SK-N-SH treated with all-trans-retinoic acid at 6 μM for 48 hours (cell line): Measurements from ENCODE around the gene NME8.
A peak's percentile ranks its signal among the peaks of the same experiment; 100 is the strongest.

Experiments used
- ATAC-seq: fragments of 200-7000 bp; cut with Tn5 transposase; 3 replicates; pipeline ENCODE4 v1.9.1; 2020; ENCODE audit warnings: mild to moderate bottlenecking, moderate library complexity
- ARNTL ChIP-seq: fragments of 450-650 bp; formaldehyde crosslinking; IDR thresholded peaks from 2 replicates; pipeline ENCODE4 v1.5.0; 2020; ENCODE audit warnings: low read depth, mild to moderate bottlenecking, moderate library complexity, borderline replicate concordance
- BACH2 ChIP-seq: fragments of 250-450 bp; sonication (Bioruptor Pico); IDR thresholded peaks from 2 replicates; pipeline ENCODE4 v1.9.0; 2021; ENCODE audit warnings: mild to moderate bottlenecking, borderline replicate concordance
- CREB5 ChIP-seq: fragments of 250-450 bp; sonication (Bioruptor Pico); IDR thresholded peaks from 2 replicates; pipeline ENCODE4 v1.5.1; 2020; ENCODE audit warnings: low read depth, mild to moderate bottlenecking, moderate library complexity
- CSDC2 ChIP-seq: fragments of 250-450 bp; sonication (Bioruptor Pico); IDR thresholded peaks from 2 replicates; pipeline ENCODE4 v1.5.0; 2020; ENCODE audit warnings: mild to moderate bottlenecking, moderate library complexity
- CSRNP3 ChIP-seq: fragments of 250-450 bp; sonication (Bioruptor Pico); IDR thresholded peaks from 2 replicates; pipeline ENCODE4 v1.5.1; 2021; ENCODE audit warnings: mild to moderate bottlenecking, moderate library complexity
- ESRRG ChIP-seq: fragments of 250-450 bp; sonication (Bioruptor Pico); IDR thresholded peaks from 2 replicates; pipeline ENCODE4 v1.6.1; 2021; ENCODE audit warnings: mild to moderate bottlenecking
- GLIS3 ChIP-seq: fragments of 250-450 bp; sonication (Bioruptor Pico); IDR thresholded peaks from 2 replicates; pipeline ENCODE4 v1.5.0; 2020; ENCODE audit warnings: mild to moderate bottlenecking, moderate library complexity
- ISL1 ChIP-seq: fragments of 250-450 bp; sonication (Bioruptor Pico); IDR thresholded peaks from 2 replicates; pipeline ENCODE4 v2.1.2; 2022; ENCODE audit warnings: mild to moderate bottlenecking, moderate library complexity
- OSR1 ChIP-seq: fragments of 250-450 bp; sonication (Bioruptor Pico); IDR thresholded peaks from 2 replicates; pipeline ENCODE4 v1.8.0; 2022; ENCODE audit warnings: moderate library complexity, mild to moderate bottlenecking, inconsistent platforms
- PPARA ChIP-seq: fragments of 250-450 bp; sonication (Bioruptor Pico); IDR thresholded peaks from 2 replicates; pipeline ENCODE4 v1.5.0; 2020; ENCODE audit warnings: mild to moderate bottlenecking, borderline replicate concordance
- RARB ChIP-seq: fragments of 250-450 bp; sonication (Bioruptor Pico); IDR thresholded peaks from 2 replicates; pipeline ENCODE4 v1.8.0; 2021; ENCODE audit warnings: mild to moderate bottlenecking, moderate library complexity
- SNAI2 ChIP-seq: fragments of 250-450 bp; sonication (Bioruptor Pico); IDR thresholded peaks from 2 replicates; pipeline ENCODE4 v1.5.0; 2020; ENCODE audit warnings: mild to moderate bottlenecking, moderate library complexity
- TCF4 ChIP-seq: fragments of 250-450 bp; sonication (Bioruptor Pico); IDR thresholded peaks from 2 replicates; pipeline ENCODE4 v1.8.0; 2021; ENCODE audit warnings: mild to moderate bottlenecking, moderate library complexity, borderline replicate concordance
- TOX ChIP-seq: fragments of 250-450 bp; sonication (Bioruptor Pico); IDR thresholded peaks from 2 replicates; pipeline ENCODE4 v1.8.0; 2021; ENCODE audit warnings: mild to moderate bottlenecking, moderate library complexity, borderline replicate concordance
- ZC3H10 ChIP-seq: fragments of 250-450 bp; sonication (Bioruptor Pico); IDR thresholded peaks from 2 replicates; pipeline ENCODE4 v1.5.1; 2021; ENCODE audit warnings: mild to moderate bottlenecking, moderate library complexity
- ZFP3 ChIP-seq: fragments of 250-450 bp; sonication (Bioruptor Pico); IDR thresholded peaks from 2 replicates; pipeline ENCODE4 v1.5.0; 2020; ENCODE audit warnings: mild to moderate bottlenecking, moderate library complexity
- ZFP30 ChIP-seq: fragments of 450-650 bp; formaldehyde crosslinking; IDR thresholded peaks from 2 replicates; pipeline ENCODE4 v1.5.0; 2022; ENCODE audit warnings: mild to moderate bottlenecking, moderate library complexity
- ZNF565 ChIP-seq: fragments of 450-650 bp; formaldehyde crosslinking; conservative IDR thresholded peaks from 2 replicates; pipeline ENCODE4 v1.5.0; 2020; ENCODE audit warnings: low read depth, mild to moderate bottlenecking, moderate library complexity
- ZNF70 ChIP-seq: fragments of 450-650 bp; formaldehyde crosslinking; IDR thresholded peaks from 2 replicates; pipeline ENCODE4 v1.5.0; 2020; ENCODE audit warnings: mild to moderate bottlenecking, moderate library complexity
- ZNF8 ChIP-seq: fragments of 450-650 bp; formaldehyde crosslinking; IDR thresholded peaks from 2 replicates; pipeline ENCODE4 v1.5.0; 2020; ENCODE audit warnings: mild to moderate bottlenecking, moderate library complexity
- TF ChIP-seq, protein P1 (sequence below): fragments of 250-450 bp; sonication (Bioruptor Pico); IDR thresholded peaks from 2 replicates; pipeline ENCODE4 v1.8.0; 2021; ENCODE audit warnings: low read depth, mild to moderate bottlenecking, moderate library complexity, borderline replicate concordance
- TF ChIP-seq, protein P2 (sequence below): fragments of 250-450 bp; sonication (Bioruptor Pico); IDR thresholded peaks from 2 replicates; pipeline ENCODE4 v1.5.0; 2020; ENCODE audit warnings: mild to moderate bottlenecking, moderate library complexity
- TF ChIP-seq, protein P3 (sequence below): fragments of 250-450 bp; sonication (Bioruptor Pico); IDR thresholded peaks from 2 replicates; pipeline ENCODE4 v1.8.0; 2020; ENCODE audit warnings: mild to moderate bottlenecking, moderate library complexity, borderline replicate concordance

The NME8 gene

DNA sequence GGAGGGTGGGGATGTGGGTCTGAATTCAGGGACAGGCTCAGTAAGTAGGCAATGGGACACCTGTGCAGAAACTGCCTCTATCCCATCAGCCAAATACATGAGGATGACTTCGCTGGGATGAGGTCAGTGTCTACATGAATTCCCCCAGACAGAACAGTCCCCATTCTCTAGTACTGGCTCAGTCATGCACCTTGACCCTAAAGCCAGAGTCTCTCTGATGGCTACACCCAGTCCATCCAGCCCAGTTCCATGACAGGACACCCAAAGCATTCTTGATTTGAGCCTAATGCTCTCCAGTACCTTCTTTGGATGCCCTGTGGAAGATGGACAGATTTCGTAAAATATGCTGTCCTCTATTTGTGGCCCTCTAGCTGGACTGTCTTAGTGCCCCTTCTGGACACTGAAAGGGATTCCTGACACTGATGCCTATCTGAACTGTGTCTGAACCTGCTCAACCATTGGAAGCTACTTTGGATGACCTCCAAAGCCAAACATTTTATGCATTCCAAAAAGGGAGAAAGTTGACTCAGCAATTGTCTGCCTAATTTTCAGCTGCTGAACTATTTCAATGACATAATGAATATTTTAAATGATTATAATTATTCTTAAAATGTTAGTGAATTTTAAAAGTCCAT lies 53.6 kb downstream of the NME8 start:
- ATAC-seq, result peak; percentile 83
- TF ChIP-seq SNAI2 (CRISPR knock-in tag) (0 out of 2 replicates have a peak, but pooled peaks have one; percentile 65), GLIS3 (CRISPR knock-in tag) (peak; percentile 7; the same call in 1 of the 2 replicates), CSDC2 (CRISPR knock-in tag) (peak; percentile 89), PPARA (CRISPR knock-in tag) (no peak), ISL1 (peak; percentile 92), TCF4 (peak; percentile 31; the same call in 1 of the 2 replicates), RARB (CRISPR knock-in tag) (no peak), OSR1 (no peak), ARNTL (CRISPR knock-in tag) (no peak), TOX (CRISPR knock-in tag) (no peak), ZNF565 (CRISPR knock-in tag) (no peak), CSRNP3 (CRISPR knock-in tag) (no peak), ESRRG (0 out of 2 replicates have a peak, but pooled peaks have one; percentile 31), ZNF70 (CRISPR knock-in tag) (no peak), ZNF8 (peak; percentile 14; the same call in 1 of the 2 replicates), ZC3H10 (CRISPR knock-in tag) (no peak), BACH2 (CRISPR knock-in tag) (no peak; the same call in 1 of the 2 replicates), CREB5 (no peak; the same call in none of the 2 replicates), ZFP3 (CRISPR knock-in tag) (peak; percentile 84), ZFP30 (no peak; the same call in 1 of the 2 replicates)
- TF ChIP-seq, protein P1, sequence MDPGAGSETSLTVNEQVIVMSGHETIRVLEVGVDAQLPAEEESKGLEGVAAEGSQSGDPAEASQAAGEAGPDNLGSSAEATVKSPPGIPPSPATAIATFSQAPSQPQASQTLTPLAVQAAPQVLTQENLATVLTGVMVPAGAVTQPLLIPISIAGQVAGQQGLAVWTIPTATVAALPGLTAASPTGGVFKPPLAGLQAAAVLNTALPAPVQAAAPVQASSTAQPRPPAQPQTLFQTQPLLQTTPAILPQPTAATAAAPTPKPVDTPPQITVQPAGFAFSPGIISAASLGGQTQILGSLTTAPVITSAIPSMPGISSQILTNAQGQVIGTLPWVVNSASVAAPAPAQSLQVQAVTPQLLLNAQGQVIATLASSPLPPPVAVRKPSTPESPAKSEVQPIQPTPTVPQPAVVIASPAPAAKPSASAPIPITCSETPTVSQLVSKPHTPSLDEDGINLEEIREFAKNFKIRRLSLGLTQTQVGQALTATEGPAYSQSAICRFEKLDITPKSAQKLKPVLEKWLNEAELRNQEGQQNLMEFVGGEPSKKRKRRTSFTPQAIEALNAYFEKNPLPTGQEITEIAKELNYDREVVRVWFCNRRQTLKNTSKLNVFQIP (CRISPR knock-in tag), result no peak; the same call in 1 of the 2 replicates
- TF ChIP-seq, protein P2, sequence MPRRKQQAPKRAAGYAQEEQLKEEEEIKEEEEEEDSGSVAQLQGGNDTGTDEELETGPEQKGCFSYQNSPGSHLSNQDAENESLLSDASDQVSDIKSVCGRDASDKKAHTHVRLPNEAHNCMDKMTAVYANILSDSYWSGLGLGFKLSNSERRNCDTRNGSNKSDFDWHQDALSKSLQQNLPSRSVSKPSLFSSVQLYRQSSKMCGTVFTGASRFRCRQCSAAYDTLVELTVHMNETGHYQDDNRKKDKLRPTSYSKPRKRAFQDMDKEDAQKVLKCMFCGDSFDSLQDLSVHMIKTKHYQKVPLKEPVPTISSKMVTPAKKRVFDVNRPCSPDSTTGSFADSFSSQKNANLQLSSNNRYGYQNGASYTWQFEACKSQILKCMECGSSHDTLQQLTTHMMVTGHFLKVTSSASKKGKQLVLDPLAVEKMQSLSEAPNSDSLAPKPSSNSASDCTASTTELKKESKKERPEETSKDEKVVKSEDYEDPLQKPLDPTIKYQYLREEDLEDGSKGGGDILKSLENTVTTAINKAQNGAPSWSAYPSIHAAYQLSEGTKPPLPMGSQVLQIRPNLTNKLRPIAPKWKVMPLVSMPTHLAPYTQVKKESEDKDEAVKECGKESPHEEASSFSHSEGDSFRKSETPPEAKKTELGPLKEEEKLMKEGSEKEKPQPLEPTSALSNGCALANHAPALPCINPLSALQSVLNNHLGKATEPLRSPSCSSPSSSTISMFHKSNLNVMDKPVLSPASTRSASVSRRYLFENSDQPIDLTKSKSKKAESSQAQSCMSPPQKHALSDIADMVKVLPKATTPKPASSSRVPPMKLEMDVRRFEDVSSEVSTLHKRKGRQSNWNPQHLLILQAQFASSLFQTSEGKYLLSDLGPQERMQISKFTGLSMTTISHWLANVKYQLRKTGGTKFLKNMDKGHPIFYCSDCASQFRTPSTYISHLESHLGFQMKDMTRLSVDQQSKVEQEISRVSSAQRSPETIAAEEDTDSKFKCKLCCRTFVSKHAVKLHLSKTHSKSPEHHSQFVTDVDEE, result peak; percentile 73
- TF ChIP-seq, protein P3, sequence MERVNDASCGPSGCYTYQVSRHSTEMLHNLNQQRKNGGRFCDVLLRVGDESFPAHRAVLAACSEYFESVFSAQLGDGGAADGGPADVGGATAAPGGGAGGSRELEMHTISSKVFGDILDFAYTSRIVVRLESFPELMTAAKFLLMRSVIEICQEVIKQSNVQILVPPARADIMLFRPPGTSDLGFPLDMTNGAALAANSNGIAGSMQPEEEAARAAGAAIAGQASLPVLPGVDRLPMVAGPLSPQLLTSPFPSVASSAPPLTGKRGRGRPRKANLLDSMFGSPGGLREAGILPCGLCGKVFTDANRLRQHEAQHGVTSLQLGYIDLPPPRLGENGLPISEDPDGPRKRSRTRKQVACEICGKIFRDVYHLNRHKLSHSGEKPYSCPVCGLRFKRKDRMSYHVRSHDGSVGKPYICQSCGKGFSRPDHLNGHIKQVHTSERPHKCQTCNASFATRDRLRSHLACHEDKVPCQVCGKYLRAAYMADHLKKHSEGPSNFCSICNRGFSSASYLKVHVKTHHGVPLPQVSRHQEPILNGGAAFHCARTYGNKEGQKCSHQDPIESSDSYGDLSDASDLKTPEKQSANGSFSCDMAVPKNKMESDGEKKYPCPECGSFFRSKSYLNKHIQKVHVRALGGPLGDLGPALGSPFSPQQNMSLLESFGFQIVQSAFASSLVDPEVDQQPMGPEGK (CRISPR knock-in tag), result peak; percentile 53; the same call in 1 of the 2 replicates

DNA sequence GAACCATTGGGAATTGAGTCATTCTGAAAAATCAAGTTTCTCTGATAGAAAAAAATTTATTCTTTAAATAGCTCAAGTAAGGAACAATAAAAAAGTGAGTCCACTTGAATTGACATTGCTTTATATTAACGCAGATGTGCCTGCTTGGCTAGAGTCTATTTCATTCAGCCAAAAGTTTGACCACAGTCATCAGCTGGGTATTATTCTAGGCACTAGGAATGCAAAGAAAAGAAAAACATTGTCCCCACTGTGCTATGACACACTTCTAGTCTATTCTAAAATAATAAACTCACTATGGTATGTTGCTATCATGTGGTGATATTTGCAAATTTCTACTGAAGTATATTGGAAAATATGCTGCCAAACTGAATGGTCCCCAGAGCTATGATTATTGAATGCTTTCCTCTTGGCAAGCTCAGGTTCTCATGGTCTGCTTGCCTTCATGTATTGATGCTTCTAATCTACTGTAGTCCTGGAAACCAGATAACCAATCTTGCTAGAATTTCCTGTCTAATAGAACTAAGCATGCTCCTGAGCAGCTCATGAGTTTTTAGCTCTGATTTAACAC lies 59.9 kb downstream of the NME8 start:
- TF ChIP-seq CREB5, result no peak
- TF ChIP-seq, protein P1 (CRISPR knock-in tag), result no peak
- TF ChIP-seq ZC3H10 (CRISPR knock-in tag), result no peak
- TF ChIP-seq ZNF70 (CRISPR knock-in tag), result no peak
- no peak for TF ChIP-seq ARNTL (CRISPR knock-in tag)
- no peak for TF ChIP-seq GLIS3 (CRISPR knock-in tag)
- no peak for ATAC-seq
